CD4-positive, alpha-beta T cell treated with Interleukin-6 for 4 hours (primary cell): Measurements from ENCODE around the gene ZBTB40.

Experiments used
- DNase-seq: peaks from one replicate; pipeline ENCODE4 v3.0.0-alpha.2; 2020; ENCODE audit warnings: mixed read lengths

ZBTB40 gene

GRCh38 chr1:22509815-22510214 is 58.2 kb downstream of the ZBTB40 start:
- no peak for DNase-seq

- no peak for DNase-seq
Observed at GRCh38 chr1:22512873-22513272, 61.2 kb downstream of the ZBTB40 start.

DNA sequence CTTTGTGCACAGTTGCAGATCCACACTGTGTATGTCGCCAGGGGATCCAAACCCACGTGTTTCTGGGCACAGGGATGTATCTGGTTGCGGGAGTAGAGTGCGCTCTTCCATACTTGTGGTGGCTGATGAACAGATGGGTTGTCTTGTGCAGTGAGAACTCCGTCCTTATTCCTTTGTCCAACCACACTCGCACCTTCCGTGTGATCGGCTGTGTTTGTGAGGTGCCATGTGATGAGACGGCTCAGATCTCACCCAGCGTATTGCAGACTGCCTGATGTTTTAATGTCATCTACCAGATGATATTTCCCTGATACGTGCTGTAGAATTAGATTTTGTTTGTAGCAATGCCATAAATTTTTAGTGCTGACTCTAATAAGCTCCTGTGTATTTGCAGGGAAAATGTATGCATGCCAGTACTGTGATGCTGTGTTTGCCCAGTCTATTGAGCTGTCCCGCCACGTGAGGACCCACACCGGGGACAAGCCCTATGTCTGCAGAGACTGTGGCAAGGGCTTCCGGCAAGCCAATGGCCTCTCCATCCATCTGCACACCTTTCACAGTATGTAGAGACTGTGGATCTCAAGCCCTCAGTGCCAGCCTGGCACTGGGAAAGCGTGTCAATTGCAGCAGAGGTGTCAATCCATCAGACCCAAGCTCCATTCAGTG is 65.4 kb downstream of the ZBTB40 start:
- no peak for DNase-seq

DNA sequence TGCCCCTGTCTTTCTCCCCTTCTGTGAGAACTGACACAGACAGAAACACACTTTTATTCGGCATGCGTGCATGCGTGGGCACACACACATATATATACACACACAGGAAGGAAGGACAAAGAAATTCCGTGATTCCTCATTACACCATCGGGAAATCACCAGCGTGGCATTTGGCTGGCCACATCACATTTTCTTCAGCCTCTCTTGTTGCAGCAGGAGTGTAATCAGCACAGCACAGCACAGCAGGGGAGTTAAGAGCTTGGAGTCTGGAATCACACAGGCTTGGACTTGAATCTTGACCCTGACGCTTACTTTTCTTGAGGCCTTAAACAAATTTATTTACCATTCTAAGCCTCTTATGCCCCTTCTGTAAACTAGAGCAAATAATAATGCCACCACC is 66.3 kb downstream of the ZBTB40 start:
- no peak for DNase-seq

GRCh38 chr1:22518379-22518778 is 66.7 kb downstream of the ZBTB40 start:
- no peak for DNase-seq

- no peak for DNase-seq
Observed at GRCh38 chr1:22520871-22521270, 69.2 kb downstream of the ZBTB40 start.

GRCh38 chr1:22521692-22522091 is 70.0 kb downstream of the ZBTB40 start:
- no peak for DNase-seq

DNA sequence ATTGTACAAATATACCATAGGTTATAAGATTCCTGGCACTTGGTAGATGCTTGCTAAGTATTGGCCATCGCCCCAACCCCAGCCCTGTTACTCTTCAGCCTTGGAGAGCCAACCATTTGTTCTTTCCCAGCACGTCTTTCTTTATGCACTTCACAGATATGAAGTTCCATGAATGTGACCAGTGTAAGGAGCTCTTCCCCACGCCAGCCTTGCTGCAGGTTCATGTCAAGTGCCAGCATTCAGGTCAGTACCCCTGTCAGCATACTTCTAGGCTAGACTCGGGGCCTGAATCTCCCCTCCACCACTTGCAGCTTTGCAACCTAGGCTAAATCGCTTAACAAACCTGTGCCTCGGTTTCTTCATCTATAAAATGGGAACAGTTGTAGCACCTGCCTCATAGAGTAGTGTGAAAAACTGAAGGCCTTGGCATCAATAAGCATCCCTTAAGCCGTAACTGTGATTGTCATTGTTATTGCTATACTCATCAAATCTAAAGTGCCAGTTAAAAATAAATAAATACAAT is 70.6 kb downstream of the ZBTB40 start:
- DNase-seq: no peak

GRCh38 chr1:22524481-22524880 is 72.8 kb downstream of the ZBTB40 start:
- DNase-seq: no peak

DNA sequence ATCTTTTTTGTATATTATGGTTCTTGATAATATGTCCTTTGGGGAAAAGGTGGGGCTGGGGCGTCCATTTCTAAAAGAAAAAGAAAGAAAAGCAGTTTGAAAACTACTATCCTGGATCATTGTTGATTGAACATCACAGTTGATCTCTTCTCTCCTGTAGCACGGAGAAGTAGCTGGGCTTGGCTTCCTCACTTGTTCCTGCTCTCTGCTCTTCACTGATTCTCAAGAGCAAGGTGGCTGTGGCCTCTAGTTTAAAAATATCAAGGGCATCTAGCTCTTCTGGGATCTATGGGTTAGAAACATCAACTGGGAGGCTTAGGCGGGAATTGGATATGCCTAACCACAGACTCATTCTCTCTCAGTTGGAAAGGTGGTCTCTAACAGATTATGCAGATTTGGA is 73.6 kb downstream of the ZBTB40 start:
- no peak for DNase-seq

DNA sequence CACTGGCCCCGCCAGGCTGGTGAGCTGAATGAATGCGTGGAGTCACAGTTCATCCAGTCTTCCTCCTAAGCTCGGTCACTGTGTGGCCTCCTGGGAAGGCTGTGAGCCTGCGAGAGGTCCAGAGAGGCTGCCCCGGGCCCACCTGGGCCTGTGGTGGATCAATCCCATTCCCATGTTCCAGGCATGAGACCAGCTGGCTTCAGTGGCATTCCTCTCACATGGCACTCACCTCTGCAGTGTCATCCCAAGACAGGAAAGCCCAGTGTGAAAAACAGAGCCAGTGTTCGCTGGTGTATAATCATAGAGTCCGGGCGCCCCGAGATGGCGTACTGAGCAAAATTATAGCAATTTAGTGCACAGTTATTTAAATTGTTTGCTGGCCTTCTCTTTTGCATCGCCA is 74.0 kb downstream of the ZBTB40 start:
- DNase-seq: no peak

DNA sequence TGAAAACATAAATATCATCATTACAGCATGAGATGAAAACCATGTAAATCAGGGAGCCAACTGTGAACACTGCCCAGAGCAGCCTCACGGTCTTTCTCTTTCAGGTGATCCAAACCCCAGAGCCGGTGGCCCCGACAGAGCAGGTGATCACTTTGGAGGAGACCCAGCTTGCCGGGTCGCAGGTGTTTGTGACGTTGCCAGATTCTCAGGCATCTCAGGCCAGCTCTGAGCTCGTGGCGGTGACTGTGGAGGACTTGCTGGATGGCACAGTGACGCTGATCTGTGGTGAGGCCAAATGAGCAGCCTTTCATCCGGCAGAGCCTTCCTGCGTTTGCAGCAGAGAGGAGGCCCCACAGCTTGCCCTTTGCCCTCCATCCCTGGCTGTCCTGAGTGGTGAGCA is 74.4 kb downstream of the ZBTB40 start:
- no peak for DNase-seq

DNA sequence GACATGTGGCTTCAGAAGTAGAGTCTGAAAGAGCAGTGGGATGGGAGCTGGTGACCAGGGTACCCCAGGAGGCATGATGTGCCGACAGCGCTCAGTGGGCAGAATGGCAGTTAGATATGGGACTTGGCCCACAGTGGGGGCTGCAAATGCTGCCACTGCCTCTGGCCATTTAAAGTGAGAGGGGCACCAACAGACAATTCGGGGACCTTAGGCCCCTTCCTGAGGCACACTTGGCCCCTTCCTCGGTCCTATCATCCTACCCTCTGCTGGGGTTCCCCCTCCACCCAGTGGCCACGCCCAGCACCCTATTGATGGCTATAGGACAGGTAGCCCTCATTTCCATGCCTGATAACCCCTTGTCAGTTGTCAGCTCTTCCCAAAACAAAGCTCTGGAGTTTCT is 75.0 kb downstream of the ZBTB40 start:
- DNase-seq: no peak

- no peak for DNase-seq
Observed at GRCh38 chr1:22527122-22527521, 75.5 kb downstream of the ZBTB40 start.

DNA sequence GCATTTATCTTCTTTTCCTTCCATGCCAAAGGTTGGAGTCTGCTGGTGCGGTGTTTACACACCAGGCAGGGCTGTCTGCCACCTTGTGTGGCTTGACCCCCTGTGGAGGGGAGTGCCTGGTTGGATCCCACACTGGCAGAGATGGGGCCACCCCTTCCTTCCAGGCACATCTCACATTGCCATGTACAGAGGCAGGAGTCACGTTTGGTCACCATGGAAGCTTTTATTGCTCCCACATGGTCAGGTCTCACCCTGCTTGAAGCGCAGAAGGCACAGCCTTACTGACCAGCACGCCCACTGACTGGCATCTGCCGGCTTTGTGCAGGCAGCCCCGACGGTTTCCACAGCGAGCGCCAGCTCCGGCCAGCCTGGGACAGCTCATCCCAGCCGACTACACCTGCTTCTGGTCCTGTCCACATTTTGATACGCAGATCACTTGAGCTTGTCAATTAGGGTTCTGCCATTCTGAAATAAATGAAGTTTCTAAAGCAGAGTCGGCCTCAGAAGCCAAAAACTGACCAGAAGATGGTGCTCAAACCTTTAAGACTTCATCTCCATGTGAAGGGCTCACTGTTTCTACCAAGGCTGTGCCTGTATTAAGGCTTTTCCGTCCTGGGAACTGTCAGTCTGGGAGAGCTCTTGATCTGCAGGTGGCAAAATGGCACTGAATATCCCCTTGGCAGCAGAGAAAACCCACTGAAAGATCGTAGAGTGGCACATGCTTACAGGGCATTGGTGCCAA is 76.1 kb downstream of the ZBTB40 start:
- DNase-seq: no peak

- DNase-seq: no peak
Observed at GRCh38 chr1:22528451-22528850, 76.8 kb downstream of the ZBTB40 start.

- no peak for DNase-seq
Observed at GRCh38 chr1:22529901-22530621, 78.4 kb downstream of the ZBTB40 start.

GRCh38 chr1:22530715-22531114 is 79.1 kb downstream of the ZBTB40 start:
- no peak for DNase-seq

DNA sequence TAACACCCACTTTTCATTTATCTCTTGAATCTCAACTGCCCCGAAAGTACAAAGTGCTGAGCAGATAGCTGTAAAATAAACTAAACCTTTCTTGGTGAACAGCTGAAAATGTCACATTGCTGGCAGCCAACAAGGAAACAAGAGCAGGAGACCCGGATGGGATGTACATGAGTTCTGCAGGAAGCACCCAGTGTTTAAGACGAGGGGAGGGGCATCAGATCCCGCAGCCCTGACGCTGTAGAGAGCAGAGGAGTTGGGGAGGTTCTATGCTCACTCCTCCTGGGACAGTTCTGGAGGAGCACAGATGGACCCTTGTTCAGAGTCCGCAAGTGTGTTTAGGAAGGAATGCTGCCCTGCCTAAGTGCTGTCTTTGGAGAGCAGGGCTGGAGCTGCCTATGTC is 79.6 kb downstream of the ZBTB40 start:
- no peak for DNase-seq

GRCh38 chr1:22533244-22533895 is 81.7 kb downstream of the ZBTB40 start:
- DNase-seq: no peak

DNA sequence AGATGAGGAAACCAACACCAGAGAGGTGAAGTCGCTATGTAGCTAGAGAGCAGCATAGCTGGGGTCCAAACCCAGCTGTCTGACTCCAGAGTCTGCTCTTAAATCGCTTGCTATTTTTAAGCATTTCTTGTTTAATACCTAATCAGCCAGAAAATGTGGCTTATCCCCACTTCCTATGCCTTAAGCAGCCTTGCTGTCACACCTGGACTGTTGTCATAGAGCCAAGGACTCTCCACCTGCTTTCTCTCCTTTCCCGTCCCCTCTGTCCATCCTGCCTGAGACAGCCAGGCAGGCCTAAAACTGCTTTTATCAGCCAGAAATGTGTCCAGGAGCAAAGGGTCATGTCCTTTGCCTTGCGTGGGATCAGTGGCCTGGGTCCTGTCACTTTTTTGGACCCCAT is 83.3 kb downstream of the ZBTB40 start:
- DNase-seq: no peak

DNA sequence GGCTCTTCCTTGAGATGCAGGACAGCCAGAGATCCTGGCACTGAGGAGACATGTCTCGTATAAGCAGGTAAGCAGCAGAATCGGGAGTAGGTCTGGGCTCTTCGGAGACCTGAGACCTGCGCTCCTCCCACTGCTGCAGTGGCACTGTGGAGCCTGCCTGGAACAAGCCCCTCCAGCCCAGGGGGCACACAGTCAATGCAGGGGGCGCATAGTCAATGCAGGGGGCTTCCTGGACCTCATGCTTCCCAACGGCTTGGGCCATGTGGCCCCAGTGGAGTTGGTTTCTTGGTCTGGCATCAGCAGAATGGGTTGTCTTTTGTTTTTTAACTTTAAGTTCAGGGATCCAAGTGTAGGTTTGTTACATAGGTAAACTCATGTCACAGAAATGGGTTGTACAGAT is 83.7 kb downstream of the ZBTB40 start:
- no peak for DNase-seq

GRCh38 chr1:22536506-22536905 is 84.9 kb downstream of the ZBTB40 start:
- no peak for DNase-seq
